ENCODE results near the gene ITPR2.

ITPR2 gene

DNA sequence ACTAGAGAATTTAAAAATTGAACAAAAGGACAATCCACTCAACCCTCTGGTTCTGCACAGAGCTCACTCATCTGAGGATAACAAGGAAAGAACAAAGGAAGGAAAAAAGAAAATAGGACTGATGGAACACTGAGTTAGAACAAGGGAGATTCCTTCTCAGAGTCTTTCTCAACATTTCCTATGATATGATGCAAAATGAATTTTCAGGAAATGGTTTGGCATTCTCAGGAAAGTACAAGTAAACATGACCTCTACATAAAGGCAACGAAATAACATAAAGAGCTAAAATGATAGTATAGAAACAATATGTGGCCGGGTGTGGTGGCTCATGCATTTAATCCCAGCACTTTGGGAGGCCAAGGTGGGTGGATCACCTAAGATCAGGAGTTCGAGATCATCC, 135.8 kb downstream of the ITPR2 start:
- TF ChIP-seq, protein P1, sequence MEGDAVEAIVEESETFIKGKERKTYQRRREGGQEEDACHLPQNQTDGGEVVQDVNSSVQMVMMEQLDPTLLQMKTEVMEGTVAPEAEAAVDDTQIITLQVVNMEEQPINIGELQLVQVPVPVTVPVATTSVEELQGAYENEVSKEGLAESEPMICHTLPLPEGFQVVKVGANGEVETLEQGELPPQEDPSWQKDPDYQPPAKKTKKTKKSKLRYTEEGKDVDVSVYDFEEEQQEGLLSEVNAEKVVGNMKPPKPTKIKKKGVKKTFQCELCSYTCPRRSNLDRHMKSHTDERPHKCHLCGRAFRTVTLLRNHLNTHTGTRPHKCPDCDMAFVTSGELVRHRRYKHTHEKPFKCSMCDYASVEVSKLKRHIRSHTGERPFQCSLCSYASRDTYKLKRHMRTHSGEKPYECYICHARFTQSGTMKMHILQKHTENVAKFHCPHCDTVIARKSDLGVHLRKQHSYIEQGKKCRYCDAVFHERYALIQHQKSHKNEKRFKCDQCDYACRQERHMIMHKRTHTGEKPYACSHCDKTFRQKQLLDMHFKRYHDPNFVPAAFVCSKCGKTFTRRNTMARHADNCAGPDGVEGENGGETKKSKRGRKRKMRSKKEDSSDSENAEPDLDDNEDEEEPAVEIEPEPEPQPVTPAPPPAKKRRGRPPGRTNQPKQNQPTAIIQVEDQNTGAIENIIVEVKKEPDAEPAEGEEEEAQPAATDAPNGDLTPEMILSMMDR (IDR thresholded peaks at IDR 0.05; ENCODE audit: low read depth, low read length), result no peak
- DNase-seq (ENCODE audit: extremely low read depth, low read depth), result no peak

DNA sequence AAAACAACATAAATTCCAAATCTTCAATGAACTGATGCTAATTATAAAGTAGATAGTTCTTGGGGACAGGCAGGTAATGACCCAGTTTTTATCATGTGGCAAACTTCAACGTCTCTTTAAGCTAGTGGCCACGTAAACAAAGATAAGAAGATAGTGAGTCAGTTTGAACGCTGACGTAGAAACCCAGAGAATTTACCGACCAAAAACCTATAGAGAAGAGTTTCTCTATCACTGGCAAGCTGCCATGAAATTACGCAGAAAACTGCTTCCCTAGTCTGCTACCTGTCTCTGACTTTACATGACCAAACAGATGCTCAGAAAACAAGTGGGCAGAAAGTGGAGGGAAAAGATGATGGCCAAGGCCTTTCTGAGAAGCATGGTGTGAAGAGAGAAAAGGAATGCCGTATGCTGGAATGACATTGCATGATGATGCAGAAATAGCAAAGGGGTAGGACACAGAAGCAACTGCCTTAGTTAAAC, 136.3 kb downstream of the ITPR2 start:
- no peak for DNase-seq (ENCODE audit: extremely low read depth, low read depth)

DNA sequence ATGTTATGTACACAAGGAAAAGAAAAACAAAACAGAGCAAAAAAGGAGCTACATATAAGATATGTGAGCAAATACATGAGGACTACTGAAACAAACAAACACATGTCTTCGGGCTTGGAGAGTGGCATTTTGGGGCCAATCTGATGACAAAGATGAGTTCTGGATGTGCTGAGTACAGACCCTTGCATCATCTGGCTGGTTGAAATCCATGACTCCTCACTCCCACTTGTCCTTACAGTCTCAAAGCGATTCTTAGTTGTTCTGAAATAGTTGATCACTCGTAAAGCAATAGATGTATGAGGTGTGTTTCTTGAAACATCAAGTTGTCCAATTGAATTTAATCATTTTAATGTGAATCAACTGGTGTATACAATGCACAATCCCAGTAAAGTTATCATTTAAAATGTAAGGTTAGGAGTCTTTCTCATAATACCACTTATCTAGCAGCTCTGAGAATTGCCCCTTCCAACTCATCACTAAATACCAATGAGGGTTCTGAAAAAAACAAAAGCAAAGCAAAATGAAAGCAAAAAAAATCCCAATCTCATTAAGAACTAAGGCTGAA, 136.9 kb downstream of the ITPR2 start:
- no peak for DNase-seq (ENCODE audit: extremely low read depth, low read depth)
- TF ChIP-seq, protein P1 (IDR thresholded peaks at IDR 0.05; ENCODE audit: low read depth, low read length), result no peak

More for the DNA sequence above, 136.3 kb downstream of the ITPR2 start:
- TF ChIP-seq, protein P1 (IDR thresholded peaks at IDR 0.05; ENCODE audit: low read depth, low read length), result no peak

DNA sequence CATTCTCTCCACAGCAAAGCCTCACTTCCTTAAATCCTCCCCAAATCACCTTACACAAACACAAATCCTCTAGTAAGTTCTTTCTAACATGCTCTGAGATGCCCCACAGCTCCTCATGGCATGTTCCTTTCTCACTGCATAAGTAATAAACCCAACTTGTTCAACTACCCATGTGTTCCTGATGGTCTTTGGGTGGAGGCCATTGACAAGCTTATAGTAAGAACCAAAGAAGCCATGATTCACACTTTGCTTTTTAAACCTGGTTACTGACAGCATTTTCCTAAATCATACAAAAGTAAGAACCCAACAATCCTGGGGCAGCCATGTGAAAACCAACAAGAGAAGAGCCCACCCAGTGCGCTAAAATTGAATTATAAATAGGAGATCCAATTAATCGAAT, 138.6 kb downstream of the ITPR2 start:
- TF ChIP-seq, protein P1 (IDR thresholded peaks at IDR 0.05; ENCODE audit: low read depth, low read length), result no peak
- DNase-seq (ENCODE audit: extremely low read depth, low read depth), result no peak

DNA sequence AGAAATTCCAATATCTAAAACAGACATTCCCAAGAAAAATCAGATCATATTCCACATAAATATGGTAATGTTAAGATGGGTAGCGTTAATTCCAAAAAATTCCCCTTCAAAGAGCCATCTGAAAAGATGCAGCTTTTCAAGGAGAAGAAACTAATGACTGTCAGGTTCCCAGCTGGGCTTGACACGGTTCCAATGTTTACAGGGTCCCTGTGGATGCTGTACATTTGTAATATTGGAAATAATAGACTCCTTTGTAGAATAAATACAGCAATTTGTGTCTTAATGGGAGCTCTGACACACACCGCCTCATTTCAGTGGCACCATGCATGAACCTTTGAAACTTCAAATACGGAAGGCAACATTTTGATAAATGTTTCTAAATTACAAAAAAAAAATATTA, 140.6 kb downstream of the ITPR2 start:
- TF ChIP-seq, protein P1 (IDR thresholded peaks at IDR 0.05; ENCODE audit: low read depth, low read length), result no peak
- DNase-seq (ENCODE audit: extremely low read depth, low read depth), result no peak

DNA sequence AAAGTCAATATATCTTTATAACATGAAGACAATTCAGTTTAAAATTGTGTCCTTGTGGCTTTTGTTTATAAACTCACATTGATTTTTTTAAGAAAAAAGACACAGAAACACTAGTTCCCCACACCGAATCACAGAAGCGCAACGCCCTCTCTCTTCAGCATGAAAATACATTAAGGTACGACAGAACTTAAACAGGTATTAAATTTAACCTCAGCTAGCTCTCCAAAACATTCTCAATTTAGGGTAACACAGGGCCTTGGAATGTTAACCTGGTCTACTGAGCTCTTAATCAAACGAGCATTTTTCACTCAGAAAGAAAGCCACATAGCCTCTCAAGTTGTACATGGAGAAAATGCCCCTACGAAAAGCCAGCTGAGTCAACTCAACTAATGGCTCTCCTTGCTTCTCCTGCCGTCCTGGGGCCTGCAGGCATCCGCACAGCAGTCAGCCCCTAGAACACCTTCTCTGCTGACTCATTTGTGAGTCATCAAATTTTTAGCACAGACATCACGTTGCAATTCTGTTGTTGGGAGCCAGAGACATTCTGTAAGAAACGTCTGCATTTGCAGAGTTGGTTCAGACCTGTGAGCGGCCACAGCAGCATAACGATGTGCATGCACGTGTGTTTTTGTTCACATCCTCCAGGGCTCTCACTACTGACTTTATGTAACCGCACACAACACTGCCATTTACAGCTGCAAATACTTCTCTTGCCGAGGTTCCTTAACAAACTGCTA, 141.6 kb downstream of the ITPR2 start:
- TF ChIP-seq, protein P1 (IDR thresholded peaks at IDR 0.05; ENCODE audit: low read depth, low read length), result no peak
- DNase-seq (ENCODE audit: extremely low read depth, low read depth), result peak; percentile 50

DNA sequence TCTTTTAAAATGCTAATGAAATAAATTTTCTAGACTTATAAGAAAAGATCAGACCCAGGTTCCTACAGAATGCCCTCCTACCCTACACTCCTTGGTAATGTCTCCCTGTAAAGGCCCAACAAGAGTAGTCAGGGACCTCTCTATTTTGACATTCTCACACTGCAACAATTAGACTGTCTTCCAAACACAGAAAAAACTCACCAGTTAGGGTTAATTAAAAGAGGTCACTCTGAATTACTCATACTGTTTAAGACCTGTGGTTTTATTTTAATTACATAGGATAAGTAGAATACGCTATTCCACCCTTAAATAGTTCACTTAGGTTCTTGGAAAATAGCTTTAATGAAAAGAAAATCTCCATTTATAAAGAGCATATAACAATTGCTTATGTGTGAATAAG, 142.4 kb downstream of the ITPR2 start:
- DNase-seq (ENCODE audit: extremely low read depth, low read depth), result no peak
- TF ChIP-seq, protein P1 (IDR thresholded peaks at IDR 0.05; ENCODE audit: low read depth, low read length), result no peak
